HG03378 (cell line): Measurements from ENCODE around the gene ZNF319.
"Not testable (repeated sequence)": the region's sequence is repeated elsewhere in the genome, so short reads cannot be mapped to it uniquely, and the experiment has no call there.

ENCODE experiments used
- ATAC-seq: cut with Tn5 transposase; IDR thresholded peaks from one replicate; pipeline ENCODE4 v1.9.1; 2021; ENCODE audit warnings: mild to moderate bottlenecking, moderate library complexity; ENCODE audit not compliant: unreplicated experiment

The ZNF319 gene

DNA sequence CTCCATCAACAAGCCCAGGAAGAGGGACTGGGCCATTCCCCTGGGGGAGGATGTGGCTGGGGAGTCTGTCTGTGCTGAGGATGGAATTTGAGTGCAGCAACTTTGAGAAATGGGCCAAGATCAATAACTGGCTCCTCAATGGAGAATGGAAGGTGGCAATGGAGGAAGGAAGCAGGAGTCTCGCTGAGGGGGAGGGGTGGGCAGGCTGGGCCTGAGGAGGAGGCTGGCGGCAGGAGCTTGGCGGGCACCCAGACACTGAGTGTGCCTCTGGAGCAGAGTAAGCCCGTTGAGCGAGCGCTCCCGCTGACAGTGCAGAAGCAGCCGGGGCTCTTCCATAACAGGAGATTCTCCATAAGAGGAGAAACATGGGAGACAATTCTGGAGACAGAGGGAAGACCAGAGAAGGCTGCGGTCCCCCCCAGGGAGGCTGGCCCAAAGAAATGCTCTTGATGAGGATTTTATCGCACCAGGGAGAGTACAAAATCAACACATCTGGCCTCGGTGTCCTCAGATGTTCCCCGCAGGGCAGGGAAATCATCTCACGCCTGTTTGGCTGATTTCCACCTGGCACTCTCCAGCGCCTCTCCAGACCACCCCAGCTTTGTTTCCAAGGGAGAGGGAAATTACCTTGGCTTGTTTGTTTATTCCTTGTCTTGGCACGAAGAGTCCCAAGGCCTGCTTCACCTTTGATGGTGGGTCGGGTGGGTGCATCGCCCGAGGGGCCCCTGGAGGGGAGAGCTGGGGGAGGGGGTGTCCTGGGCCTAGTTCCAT lies 22.3 kb upstream of the ZNF319 start:
- no peak for ATAC-seq

DNA sequence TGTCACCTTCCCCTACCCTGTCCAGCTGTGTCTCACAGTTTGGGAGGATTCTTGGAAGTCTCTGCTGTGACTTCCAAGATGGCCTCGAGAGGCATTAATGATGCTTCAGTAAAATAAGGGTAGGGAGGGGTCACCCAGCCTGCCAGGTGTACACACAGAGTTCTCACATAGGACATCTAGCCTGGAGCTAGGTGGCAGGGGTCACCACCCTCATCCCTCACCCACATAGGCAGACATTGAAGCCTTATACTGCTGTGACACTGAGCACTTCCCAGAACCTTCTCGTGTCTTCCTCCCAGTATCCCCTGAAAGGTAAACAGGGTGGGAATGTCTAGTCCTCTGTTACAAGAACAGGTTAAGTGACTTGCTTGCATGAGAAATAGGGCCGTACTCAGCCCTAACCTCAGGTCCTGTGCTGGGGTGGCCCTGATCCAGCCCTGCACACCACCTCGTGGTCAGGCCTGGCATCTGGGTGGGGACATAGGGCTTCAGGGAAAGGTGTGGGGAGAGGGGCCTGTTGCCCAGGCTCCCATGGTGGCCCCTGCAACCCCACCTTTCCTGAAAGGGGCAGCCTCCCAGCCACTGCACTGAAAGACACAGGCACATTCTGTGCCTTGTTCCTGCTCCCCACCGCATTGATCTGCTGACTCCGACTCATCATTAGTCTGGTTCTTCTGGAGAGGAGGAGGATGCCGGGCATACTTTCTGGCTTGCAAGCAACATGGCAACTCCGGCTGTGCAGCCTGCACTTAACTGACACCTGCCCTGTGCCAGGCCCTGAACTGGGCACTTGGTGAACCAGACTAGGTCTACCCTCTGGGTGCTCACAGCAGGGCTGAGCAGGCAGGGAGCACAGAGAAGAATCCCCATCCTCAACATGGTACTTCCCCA lies 21.4 kb upstream of the ZNF319 start:
- no peak for ATAC-seq

DNA sequence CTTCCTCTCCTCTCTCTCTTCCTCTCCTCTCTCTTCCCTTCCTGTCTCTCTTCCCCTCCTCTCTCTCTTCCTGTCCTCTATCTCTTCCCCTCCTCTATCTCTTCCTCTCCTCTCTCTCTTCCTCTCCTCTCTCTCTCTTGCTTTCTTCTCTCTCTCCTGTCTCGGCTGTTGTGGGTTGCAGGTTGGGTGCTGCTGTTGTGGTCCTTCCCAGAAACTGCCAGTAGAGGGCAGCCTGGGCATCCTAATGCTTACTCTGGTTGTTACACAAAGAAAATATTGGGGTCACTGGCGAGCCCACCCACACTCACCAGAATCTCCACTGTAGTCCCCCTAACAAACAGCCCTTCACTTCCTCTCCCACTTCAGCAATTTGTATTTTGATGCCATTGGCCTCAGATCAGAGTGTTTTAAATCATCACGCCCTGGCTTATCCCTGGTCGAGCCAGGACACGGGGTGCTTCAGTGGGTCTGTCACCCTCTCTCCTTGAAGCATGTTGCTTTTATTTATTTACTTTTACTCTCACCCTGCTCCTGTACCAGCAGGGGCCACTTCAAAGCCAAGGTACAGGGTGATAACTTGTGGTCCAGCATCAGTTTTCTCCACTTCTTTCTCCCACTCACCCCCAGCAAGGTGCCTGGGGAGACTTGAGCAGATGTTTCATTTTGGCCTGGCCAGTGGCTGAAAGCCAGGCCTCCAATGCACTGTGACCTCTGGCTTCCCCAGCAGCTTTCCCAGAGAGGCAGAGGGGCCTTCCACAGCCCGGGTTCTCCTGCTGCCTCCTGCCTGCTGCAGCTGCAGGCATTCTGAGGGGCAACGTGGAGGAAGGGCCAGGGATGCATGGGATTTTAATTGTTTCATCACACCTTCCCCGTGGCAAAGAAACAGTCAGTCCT lies 20.4 kb upstream of the ZNF319 start:
- ATAC-seq = no peak

DNA sequence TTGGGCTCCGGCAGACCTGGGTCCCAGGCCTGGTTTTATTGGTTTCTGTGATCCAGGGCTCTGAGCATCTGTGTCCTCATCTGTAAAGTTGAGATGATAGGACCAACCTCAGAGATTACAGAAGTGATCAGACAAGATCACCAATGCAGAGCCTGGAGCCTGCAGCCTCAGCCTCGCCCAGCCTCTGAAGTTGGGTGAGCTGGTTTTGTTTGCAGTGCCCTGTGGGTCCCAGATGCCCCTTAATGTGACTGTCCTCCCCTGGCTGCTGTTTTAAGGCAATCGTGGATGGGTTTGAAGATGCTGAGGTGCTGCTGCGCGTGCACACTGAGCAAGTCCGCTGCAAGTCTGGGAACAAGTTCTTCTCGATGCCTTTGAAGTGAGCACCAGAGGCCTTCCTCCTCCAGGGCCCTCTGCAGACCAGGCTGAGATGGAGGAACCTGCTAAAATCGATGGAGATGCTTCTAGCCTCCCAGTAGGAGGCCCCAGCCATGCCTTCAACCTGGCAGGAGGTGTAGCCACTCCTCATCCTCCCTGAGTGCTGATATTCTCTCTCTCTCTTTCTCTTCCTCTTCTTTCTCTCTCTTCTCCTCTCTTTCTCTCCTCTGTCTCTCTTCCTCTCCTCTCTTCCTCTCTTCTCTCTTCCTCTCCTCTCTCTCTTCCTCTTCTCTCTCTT lies 19.5 kb upstream of the ZNF319 start:
- ATAC-seq = no peak

DNA sequence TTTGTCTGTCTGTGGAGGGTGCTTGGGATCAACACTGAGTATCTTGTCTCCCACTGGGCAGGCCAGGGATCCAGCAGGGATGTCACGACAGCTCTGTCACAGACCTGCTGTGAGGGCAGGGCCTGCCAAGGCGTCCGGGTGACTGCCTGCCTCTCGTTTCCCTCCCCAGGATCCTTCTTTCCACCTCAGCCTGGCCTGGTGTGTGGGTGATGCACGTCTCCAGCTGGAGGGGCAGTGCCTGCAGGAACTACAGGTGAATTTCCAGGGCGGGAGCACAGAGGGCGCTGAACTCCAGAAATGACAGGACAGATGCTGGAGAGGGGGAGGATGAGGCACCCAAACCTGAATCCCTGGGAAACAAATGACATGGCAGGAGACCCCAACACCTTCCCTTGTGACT lies 18.3 kb upstream of the ZNF319 start:
- ATAC-seq = no peak

DNA sequence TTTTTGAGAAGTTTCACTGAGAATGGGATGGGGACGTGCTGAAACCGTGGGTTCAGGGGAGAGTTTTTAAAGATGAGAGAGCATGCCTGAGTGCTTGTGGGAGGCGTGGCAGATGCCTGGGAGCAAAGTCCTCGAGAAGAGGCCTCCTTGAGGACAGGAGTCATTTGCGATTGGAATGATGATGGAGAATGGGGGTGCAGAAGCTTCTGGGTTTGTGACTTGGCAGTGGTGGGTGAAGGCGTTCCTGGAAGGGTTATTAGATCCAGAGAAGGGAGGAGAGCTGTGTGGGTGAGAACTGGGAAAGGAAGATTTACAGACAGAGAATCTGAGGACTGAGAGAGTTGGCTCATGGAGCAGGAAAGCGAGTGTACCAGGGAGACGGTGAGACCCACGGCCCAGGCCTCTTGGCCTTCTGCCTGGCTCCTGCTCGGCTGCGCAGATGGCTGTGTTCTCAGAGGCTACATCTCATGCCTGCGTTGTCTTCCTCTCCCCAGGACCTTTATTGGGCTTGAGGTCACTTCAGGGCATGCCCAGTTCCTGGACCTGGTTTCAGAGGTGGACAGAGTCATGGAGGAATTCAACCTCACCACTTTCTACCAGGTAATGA lies 16.5 kb upstream of the ZNF319 start:
- no peak for ATAC-seq

DNA sequence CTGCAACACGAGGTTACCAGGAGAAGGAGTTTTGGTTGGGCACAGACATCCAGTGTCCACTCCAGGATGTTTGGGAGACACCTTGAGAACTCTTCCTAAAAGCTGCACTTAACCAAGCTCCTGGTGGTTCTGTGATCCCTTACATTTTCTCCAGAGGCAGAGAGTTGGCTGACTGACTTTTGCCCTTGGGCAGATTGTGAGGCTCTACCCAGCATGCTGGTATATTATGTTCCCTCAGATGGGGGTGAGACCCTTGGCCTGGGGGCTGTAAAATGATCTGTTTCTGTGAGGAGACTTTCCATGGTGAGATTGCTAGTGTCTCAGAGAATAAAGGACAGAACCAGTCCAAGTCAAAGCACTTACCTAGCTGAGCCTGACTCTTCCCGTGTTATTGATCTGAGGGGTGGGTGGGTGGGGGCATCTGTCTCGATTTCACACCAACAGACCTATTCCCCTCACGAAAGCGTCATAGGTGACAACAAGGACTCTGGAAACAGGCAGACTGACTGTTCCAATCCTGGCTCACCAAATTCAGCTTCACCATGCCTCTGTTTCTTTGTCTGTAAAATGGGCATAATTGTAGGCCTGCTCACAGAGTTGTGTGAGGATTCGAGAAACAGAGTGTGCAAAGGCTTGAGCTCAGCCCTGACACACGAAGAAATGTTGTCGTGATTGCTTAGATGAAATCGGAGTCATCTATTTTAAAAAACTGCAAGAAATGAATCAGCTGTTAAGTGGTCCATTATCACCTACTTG lies 12.9 kb upstream of the ZNF319 start:
- ATAC-seq = no peak

DNA sequence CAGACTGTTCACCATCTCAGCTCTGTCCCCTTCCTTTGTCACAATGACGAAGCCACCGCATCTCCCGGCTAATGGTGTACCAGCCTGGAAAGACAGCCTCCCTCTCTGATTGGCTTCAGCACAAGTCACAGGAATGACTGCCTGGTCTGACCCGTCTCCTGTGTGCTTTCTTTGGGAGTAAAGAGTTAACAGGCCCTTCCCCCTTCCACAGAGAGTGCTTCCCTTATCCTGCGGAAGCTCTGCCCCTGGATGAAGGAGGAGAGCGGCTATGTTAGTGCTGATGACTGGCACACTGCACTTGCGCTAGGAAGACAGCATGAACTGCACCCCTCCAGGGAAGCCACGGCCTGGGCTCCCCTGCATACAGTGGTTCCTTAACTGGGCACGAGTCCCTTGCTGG lies 12.0 kb upstream of the ZNF319 start:
- ATAC-seq = no peak

DNA sequence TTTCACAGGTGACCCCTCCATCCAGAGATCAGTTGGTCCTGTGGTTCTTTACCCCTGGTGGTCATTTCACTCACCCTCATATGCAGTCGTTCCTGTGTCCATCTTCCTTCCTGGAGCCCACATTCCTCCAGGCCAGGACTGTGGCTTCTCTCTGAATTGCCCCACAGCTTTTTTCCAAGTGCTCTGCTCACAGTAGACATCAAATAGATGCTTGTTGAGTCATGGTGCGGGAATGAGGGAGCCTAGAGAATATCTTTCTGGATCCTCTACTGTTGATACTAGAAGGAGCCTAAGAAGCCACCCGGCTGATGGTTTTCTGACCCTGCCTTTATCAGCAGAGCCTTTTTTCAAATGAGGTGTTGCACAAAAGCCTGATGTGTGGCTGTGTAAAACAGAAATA lies 11.2 kb upstream of the ZNF319 start:
- no peak for ATAC-seq

DNA sequence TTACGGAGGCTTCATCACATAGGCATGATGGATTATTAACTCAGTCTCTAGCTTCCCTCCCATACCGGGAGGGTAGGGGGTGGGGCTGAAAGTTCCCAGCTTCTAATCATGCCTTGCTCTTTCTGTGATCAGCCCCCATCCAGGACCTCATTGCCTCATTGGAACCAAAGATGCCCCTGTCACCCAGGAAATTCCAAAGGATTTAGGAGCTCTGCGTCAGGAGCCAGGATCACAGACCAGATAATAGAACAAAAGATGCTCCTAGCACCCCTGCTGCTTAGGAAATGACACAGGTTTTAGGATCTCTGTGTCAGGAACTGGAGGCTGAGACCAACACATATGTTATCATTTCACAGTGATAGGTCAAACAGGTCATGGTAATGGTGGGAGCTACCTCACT lies 10.4 kb upstream of the ZNF319 start:
- ATAC-seq = no peak

DNA sequence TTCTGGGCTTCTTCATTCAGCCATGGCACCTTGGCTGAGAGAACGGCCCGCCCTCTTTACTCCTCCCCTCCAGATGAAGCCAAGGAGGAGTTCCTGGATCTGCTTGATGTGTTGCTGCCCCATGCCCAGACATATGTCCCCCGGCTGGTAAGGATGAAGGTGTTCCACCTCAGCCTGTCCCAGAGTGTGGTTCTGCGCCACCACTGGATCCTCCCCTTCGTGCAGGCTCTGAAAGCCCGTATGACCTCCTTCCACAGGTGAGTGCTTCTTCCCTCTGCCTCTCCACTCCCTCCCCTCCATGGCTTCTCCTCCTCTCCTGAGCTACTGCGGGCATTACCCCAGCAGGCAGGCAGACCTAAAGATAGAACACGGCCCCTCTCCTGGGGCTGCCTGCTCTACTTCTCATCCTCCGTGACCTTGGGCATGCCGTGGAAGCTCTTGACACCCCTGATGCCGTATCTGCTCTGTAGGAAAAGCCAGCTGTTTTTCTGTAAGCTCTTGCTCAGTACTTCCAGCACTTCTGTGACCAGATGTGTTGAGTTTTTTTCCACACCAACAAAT lies 9.5 kb upstream of the ZNF319 start:
- no peak for ATAC-seq

DNA sequence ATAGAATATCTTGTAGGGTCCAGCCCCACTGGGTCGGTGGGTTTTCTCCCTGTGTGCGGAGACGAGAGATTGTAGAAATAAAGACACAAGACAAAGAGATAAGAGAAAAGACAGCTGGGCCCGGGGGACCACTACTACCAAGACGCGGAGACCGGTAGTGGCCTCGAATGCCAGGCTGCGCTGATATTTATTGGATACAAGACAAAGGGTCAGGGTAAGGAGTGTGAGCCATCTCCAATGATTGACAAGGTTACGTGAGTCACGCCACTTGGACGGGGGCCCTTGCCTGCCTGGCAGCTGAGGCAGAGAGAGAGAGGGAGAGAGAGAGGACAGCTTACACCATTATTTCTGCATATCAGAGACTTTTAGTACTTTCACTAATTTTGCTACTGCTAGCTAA lies 4.3 kb upstream of the ZNF319 start:
- not testable (repeated sequence) for ATAC-seq

DNA sequence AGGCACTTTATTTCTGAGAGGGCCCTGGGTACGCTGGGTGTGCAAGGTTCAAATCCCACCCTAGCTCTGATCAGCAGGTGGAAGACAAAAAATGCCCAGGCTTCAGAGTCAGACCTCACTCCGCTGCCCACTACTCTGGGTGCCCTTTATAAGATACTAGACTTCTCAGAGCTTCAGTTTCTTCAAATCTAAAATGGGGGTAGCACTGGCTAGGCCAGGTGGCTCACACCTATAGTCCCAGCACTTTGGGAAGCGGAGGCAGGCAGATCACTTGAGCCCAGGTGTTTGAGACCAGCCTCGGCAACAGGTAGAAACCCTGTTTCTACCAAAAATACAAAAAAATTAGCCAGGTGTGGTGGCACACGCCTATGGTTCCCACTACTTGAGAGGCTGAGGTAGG lies 2.5 kb upstream of the ZNF319 start:
- no peak for ATAC-seq

DNA sequence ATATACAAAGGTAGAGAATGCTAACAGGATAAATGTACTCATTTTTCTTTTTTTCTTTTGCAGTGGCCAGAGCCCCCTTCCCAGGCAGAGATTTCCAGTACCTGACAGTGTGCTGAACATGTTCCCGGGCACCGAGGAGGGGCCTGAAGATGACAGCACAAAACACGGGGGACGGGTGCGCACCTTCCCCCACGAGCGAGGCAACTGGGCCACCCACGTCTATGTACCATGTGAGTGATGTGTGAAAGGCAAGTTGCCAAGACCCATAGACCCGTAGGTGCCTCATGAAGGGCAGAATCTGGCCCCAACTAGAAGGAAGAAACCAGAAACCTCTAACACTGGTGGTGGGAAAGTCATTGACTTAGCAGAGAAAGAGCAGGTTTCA lies 1.9 kb upstream of the ZNF319 start:
- no peak for ATAC-seq

DNA sequence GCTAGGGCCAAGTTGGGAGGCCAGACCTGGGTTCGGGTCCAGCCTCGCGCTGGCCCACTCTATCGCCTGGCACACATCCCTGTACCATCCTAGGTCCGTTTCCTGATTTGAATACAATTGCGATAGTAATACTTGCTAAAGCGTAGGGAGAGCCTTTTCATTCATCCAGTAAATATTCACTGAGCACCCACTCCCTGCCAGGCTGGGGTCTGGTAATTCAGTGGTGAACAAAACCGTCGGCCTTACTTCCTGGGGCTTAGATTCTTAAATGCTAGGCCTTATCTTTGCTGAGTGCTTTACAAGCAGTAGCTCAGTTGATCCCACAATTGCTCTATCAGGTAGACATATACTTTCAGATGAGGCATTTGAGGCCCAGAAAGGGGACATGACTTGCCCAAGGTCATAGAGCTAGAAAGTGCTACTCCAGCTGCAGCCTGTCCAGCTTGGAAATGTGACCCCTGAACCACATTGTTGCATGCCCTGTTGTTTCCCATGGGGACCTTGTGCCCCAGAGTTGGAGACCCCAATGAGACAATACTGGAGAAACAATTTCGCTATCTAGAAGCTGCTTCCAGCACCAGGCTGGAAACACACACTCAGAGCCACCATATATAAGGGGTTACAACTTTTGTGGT lies 1.4 kb upstream of the ZNF319 start:
- no peak for ATAC-seq

DNA sequence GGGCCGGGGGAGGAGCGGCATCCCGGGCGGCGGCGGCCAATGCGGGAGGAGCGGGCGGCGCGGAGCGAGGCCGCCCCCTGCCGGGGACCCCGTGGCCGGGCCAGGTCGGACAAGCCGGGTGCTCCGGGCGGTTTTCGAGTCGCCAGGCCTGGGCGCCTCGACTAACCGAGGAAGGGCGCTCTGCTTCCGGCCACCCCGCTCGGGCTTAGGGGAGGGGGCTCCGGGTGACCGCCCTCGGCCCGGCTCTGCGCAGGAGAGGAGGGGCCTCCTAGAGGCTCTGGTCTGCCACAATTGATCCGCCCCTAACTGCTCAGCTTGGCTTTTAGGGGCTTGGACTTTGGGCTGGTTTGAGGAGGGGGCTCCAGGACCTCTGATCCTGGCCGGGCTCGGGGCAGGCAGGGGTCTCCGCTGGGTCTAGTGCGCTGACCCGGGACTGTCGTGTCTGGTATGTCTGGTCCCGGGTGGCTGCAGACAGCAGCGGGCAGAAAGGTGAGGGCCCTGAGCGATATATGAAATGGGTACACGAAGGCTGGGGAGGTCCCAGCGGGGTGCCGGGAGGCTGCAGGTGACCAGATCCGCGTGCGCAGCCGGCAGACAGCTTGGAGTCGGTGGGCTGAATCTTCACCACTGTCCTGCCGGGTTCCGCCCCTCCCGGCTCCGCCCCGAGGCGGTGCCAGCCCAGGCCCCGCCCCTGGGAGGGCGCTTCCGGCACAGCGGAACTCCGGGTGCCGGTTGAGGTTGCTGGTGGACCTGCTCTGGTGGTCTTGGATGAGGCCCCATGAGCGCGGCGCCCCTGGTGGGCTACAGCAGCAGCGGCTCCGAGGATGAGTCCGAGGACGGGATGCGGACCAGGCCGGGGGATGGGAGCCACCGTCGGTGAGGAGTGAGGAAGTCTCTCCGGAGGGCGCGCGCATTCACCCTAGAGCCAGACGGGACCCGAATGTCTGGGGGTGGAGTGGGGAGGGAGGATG lies 519 bp upstream of the ZNF319 start, which contains the start of gene USB1:
TSS of gene USB1 (plus strand) at position 702 of the 971 bp plus-strand sequence. CDS start at position 779, 77 bp downstream.
- ATAC-seq = peak; percentile 78

DNA sequence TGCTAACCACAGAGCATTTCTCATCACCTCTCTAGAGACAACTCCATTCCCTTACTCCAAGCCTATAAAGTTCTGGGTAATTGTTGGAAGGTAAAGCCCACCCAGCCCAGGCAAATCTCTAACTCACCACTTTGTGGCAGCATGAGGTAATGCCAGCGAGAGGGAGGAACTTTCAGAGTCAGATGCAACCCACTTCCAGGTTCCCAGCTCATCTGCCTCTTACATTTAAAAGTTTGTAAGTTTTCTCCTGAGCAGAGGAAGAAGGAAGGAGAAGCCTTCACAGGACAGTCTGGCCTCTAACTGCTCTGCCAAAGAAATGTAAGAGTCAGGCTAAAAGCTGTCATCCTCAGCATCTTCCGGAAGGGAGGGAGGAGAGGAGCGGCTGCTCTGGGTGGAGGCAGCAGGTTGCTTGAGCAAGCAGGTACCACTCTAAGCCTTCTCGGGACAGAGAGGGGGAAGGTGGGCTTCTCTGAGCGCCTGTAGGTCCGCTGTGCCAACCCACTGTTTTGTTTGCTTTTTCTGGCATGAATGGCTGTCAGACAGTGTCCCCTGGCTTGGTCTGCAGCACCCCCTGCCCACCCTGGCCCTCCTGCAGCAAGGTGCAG lies 1.0 kb downstream of the ZNF319 start:
- no peak for ATAC-seq
